Measurements from ENCODE around the gene SLC27A3.

- no peak for TF ChIP-seq POLR2A (IDR thresholded peaks at IDR 0.05)
- TF ChIP-seq EP300 (IDR thresholded peaks at IDR 0.05), result no peak
- TF ChIP-seq CTCF (IDR thresholded peaks at IDR 0.05), result no peak
These were observed 18.2 kb downstream of the SLC27A3 start for GRCh38 chr1:153793261-153793972.

All from suprapubic skin (tissue), 3 donors.